ENCODE results near the gene TMEM140. TPM values are rescaled to one million over a fixed set of nuclear protein-coding genes. Genes with fewer than 3 reads are reported as not detected.
A peak's percentile ranks its signal among the peaks of the same experiment; 100 is the strongest.
"Not testable (repeated sequence)": the region's sequence is repeated elsewhere in the genome, so short reads cannot be mapped to it uniquely, and the experiment has no call there.

The TMEM140 gene
- total RNA-seq, 2 donors from 2014 or later, result 11.7 to 16.6 TPM

DNA sequence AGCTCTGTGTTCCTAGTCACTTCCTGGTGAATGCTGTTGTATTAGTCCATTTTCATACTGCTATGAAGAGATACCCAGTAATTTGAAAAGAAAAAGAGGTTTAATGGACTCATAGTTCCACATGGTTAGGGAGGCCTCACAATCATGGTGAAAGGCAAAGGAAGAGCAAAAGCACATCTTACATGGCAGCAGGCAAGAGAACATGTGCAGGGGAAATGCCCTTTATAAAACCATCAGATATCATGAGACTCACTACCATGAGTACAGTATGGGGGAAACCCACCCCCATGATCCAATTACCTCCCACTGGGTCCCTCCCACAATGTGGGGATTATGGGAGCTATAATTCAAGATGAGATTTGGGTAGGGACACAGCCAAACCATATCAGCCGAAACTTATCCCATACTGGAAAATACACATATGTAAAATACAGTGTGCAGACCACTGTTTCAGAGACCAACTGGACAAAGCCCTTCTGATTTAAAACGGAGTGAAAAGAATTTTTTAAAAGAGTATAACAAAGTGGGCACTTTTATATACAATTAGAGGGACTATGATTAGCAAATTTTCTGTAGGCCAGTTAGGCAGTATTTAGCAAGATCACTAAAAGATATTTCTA, 14.6 kb downstream of the TMEM140 start:
- peaks cover 5% of the 10 kb centered on the region for H3K9me3 Mint-ChIP-seq
- no peak for ATAC-seq (replicated peaks)
- H3K36me3 Mint-ChIP-seq (ENCODE audit: low read depth), result peaks cover 78% of the 10 kb centered on the region
- peak overlapping the region; percentile 91 for H3K27ac Mint-ChIP-seq
- no peaks in the 10 kb centered on the region for H3K27me3 Mint-ChIP-seq
- H3K4me3 Mint-ChIP-seq, result no peak overlapping the region
- peaks cover 25% of the 10 kb centered on the region for H3K4me1 Mint-ChIP-seq

DNA sequence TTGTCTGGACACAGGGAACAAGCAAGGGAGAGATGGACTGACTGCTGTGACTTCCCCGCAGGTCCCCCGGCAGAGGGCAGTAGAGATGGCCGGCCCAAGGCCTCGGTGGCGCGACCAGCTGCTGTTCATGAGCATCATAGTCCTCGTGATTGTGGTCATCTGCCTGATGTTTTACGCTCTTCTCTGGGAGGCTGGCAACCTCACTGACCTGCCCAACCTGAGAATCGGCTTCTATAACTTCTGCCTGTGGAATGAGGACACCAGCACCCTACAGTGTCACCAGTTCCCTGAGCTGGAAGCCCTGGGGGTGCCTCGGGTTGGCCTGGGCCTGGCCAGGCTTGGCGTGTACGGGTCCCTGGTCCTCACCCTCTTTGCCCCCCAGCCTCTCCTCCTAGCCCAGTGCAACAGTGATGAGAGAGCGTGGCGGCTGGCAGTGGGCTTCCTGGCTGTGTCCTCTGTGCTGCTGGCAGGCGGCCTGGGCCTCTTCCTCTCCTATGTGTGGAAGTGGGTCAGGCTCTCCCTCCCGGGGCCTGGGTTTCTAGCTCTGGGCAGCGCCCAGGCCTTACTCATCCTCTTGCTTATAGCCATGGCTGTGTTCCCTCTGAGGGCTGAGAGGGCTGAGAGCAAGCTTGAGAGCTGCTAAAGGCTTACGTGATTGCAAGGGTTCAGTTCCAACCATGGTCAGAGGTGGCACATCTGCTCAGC, 16.6 kb downstream of the TMEM140 start:
- Mint-ChIP-seq H3K27ac (peak overlapping the region; percentile 54), H3K36me3 (ENCODE audit: low read depth) (peaks cover 91% of the 10 kb centered on the region), H3K9me3 (peaks cover 5% of the 10 kb centered on the region), H3K4me3 (no peak overlapping the region), H3K4me1 (peaks cover 16% of the 10 kb centered on the region), H3K27me3 (no peaks in the 10 kb centered on the region)
- ATAC-seq (replicated peaks), result no peak

DNA sequence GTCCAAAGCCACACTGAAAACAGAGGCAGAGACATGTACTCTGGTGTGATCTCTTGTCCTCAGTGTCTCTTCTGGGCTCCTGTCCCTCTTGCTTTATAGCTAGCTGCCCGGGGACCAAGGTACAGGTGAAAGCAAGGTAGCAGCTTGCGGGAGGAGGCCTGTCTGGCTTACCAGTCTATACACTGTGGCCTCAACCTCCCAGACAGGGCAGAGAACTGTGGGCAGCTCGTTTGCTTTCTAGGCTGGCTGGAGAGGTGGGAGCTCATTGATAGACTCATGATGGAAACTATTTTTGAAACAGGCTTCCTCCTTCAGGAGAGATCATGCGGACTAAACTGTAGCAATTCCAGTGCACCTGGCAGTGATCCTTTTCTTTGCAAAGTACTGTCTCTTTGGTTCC, 18.0 kb downstream of the TMEM140 start:
- Mint-ChIP-seq H3K9me3 (no peaks in the 10 kb centered on the region), H3K27ac (peak overlapping the region; percentile 41), H3K4me1 (peaks cover 8% of the 10 kb centered on the region)

DNA sequence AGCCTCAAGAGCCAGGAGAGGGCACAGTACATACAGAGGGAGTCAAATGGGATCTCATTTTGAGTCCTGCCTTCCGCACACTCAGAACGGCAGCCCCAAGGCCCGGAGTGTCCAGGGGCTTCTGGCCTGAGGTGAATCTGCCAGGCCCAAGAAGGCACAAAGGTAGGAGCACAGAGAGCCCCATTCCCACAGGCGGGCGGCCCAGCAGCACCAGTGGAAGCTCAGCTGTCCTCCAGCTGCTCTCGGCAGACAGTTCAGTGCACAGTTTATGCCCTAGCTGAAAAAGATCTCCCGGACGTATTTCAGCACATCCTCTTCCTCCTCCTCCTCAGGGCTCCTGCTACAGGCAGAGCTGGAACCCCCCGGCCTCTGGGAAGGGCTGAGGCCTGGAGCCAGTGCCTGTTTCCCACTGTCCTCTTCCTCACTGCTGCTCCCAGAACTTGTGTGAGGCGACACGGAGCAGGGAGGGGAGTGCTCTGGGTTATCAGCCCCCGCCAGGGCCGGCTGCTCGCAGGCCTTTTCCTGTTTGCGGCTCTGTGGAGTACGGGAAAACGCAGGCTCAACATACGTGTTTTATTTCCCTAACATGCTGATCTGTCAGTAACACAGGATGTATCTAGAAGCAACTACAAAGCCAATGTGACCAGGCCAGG, 18.6 kb downstream of the TMEM140 start:
- no peaks in the 10 kb centered on the region for H3K9me3 Mint-ChIP-seq
- no peak for ATAC-seq (replicated peaks)
- no peaks in the 10 kb centered on the region for H3K27me3 Mint-ChIP-seq
- peak overlapping the region; percentile 95 for H3K4me3 Mint-ChIP-seq
- peaks cover 8% of the 10 kb centered on the region for H3K4me1 Mint-ChIP-seq
- peaks cover 78% of the 10 kb centered on the region for H3K36me3 Mint-ChIP-seq (ENCODE audit: low read depth)
- H3K27ac Mint-ChIP-seq, result peak overlapping the region; percentile 99

More for the DNA sequence above, 18.0 kb downstream of the TMEM140 start:
- Mint-ChIP-seq H3K4me3 (no peak overlapping the region), H3K36me3 (ENCODE audit: low read depth) (peaks cover 84% of the 10 kb centered on the region), H3K27me3 (no peaks in the 10 kb centered on the region)
- no peak for ATAC-seq (replicated peaks)

DNA sequence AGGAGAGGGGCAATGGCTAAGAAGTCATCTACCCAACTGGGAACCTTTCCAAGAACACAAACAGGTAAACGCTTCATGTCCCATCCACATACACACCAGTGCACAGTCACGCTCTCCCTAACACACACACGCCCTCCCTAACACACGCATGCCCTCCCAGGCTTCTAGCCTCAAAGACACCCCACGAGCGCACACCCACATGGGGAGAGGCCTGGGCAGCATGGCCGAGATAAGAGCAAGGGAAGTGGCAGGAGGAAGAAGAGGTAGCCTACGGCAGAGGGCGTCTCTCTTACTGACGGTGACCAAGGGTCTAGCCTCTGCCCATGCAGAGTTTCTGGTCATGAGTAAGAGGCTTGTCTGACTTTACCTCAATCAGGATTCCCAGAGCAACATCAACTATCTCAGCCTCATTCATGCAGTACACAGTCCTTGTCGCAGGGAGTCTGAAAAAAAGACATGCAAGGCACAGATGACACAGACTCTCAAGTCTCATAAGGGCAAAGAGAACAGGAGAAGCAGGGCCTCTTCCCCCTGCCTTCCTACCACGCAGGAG, 19.6 kb downstream of the TMEM140 start:
- H3K27ac Mint-ChIP-seq, result peak overlapping the region; percentile 99
- H3K27me3 Mint-ChIP-seq, result no peaks in the 10 kb centered on the region
- peaks cover 68% of the 10 kb centered on the region for H3K36me3 Mint-ChIP-seq (ENCODE audit: low read depth)
- no peaks in the 10 kb centered on the region for H3K9me3 Mint-ChIP-seq
- H3K4me3 Mint-ChIP-seq, result peak overlapping the region; percentile 95
- ATAC-seq (replicated peaks), result no peak
- H3K4me1 Mint-ChIP-seq, result peaks cover 8% of the 10 kb centered on the region

DNA sequence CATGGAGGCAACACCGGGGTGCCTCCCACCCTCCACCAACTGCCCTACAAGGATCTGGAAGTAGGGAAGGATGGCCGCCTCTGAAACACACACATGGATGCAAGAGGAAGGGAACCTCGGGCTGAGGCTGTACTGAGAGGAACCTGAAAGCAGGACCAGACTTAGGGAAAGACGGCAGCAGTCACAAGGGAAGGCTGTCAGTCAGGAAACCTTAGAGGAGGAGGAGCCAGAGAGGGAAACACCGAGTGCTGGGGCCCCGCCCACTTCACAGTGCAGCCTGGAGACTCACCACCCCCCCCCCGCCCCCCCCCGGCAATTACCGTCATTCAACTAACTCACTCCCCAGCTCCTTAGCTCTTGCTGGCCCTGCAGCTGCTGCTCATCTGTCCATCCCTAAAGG, 20.1 kb downstream of the TMEM140 start:
- peak overlapping the region; percentile 95 for H3K4me3 Mint-ChIP-seq

DNA sequence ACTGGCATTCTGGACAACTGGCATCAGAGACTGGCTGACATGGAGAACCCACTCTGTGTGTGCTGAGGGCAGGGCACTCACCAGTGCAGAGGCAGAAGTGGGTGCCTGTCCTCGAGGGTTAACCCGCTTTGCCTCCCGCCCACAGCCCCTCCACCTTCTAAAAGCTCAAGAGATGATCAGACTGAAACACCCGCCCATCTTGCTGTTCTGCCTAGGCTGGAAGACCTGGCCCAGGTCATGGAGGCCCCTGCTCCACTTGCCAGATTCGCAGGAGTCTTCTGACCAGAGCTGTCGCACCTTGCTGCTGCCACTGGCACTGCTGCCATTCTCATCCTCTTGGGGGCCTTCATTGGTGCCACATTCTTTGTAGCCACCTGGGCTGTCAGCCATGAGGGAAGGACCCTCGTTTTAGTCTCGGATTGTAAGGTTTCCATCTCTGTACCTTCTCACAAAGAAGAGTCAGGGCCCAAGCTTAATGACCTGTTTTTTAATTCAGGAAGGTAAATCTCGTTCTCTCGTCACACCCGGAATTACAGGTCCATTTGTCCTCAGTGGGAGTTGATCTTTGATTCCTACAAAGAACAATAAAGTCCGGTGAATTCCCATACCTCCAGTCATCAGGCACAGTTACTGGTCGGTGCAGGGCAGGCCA, 20.7 kb downstream of the TMEM140 start:
- no peak for ATAC-seq (replicated peaks)
- Mint-ChIP-seq H3K27me3 (no peaks in the 10 kb centered on the region), H3K4me3 (peak overlapping the region; percentile 95), H3K27ac (peak overlapping the region; percentile 99), H3K36me3 (ENCODE audit: low read depth) (peaks cover 62% of the 10 kb centered on the region), H3K4me1 (peaks cover 8% of the 10 kb centered on the region), H3K9me3 (no peaks in the 10 kb centered on the region)

More for the DNA sequence above, 20.1 kb downstream of the TMEM140 start:
- no peaks in the 10 kb centered on the region for H3K27me3 Mint-ChIP-seq
- H3K9me3 Mint-ChIP-seq, result no peaks in the 10 kb centered on the region
- peaks cover 8% of the 10 kb centered on the region for H3K4me1 Mint-ChIP-seq
- no peak for ATAC-seq (replicated peaks)
- H3K36me3 Mint-ChIP-seq (ENCODE audit: low read depth), result peaks cover 63% of the 10 kb centered on the region
- H3K27ac Mint-ChIP-seq, result peak overlapping the region; percentile 99

DNA sequence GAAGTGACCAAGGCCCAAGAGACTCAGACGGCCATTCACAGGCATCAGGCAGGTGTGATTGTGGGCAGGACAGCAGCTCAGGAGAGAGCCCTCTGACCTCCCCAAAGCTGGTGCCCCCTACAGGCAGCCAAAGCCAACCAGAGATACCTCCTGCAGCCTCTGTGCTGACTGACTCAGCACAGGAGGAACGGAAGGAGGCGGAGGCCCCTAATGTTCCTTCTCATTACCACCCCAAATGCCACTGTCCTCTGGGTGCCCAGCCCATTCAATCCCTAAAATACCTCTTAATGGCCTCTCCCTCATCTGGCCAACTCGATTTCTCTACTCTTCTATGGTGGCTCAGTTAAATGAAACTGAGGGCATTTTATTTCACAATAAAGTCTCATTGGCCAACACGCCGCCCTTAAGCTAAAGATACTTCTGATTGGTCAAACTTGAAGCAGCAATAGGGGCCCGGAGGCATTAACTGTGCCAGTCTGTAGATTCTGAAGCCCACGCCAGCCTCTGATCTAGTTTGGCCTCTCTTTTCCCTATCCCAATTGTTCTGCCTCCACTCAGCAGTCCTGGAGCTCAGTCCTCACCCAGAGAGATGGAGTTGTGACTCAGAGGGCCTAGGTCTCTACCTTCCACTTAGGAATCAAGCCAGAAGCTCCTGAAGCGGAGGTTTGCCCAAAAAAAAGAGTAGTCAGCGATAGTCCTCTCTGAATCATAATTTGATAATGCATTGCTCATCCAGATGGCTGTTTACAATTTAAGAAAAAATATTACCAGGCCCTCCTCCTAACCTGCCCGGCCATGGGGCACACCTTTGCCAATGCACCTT, 21.5 kb downstream of the TMEM140 start:
- H3K4me3 Mint-ChIP-seq, result peak overlapping the region; percentile 95
- peaks cover 4% of the 10 kb centered on the region for H3K4me1 Mint-ChIP-seq
- no peaks in the 10 kb centered on the region for H3K9me3 Mint-ChIP-seq
- no peaks in the 10 kb centered on the region for H3K27me3 Mint-ChIP-seq
- H3K27ac Mint-ChIP-seq, result peak overlapping the region; percentile 99
- ATAC-seq (replicated peaks), result peak; percentile 62
- peaks cover 56% of the 10 kb centered on the region for H3K36me3 Mint-ChIP-seq (ENCODE audit: low read depth)

DNA sequence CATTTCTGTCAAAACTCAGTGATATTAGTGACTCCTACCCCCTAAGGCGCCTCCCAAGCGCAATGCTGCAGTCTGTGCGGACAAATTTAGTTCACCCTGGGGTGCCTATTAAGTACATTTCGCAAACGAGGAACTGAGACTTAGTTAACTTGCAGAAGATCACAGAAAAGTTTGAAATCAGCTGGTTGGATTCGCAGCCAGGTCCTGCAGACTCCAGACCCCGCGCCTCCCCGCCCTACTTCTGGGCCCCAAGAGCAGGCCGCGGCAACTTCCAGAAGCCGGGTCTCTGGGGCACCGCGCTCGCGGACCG, 22.0 kb downstream of the TMEM140 start:
- Mint-ChIP-seq H3K9me3 (no peaks in the 10 kb centered on the region), H3K36me3 (ENCODE audit: low read depth) (peaks cover 51% of the 10 kb centered on the region), H3K27me3 (no peaks in the 10 kb centered on the region), H3K4me1 (peaks cover 4% of the 10 kb centered on the region), H3K4me3 (peak overlapping the region; percentile 95), H3K27ac (peak overlapping the region; percentile 99)
- no peak for ATAC-seq (replicated peaks)

DNA sequence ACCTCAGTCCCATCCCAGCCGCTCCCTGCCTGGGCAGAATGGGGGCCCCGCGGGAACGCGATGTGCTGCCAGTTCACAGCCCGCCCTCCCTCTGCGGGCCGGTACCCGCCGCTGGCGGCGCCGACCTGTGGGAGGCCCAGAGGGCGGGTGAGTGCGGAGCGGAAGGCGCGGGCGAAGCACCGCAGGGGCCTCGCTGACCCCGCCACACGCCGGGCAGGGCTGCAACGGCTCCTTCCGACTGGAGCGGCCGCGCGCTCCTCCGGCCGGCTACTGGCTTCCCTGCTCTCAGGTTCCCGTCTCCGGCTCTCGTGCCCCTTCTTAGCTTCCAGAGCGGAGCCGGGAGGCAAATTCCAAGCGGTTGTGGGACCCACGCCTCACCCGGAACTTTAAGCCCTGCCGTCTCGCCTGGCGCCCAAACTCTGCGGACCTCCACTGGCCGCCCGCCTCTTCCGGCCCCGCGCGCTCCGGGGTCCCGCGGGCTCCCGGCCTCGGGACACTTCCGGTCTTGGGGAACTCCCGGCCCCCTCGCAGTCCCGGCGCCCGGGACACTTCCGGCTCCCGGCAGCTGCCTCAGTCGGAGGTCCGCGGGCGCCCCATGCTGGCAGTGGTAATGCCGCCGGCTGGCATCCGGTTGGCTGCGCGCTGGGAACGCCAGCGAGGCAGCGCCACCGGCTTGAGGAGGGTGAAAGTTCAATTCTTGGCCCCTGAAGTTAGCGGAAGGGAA, 22.6 kb downstream of the TMEM140 start, which contains the start of gene CYREN:
Gene CYREN (minus strand): TSS at position 434 of the 724 bp plus-strand sequence. CDS start 1,785 bp downstream, outside the sequence.
- H3K36me3 Mint-ChIP-seq (ENCODE audit: low read depth), result peaks cover 46% of the 10 kb centered on the region
- H3K4me3 Mint-ChIP-seq, result peak within 1 kb of the TSS; percentile 95
- peak within 1 kb of the TSS; percentile 99 for H3K27ac Mint-ChIP-seq
- H3K9me3 Mint-ChIP-seq, result no peaks in the 10 kb centered on the region
- no peaks in the 10 kb centered on the region for H3K27me3 Mint-ChIP-seq
- peaks cover 4% of the 10 kb centered on the region for H3K4me1 Mint-ChIP-seq
- ATAC-seq (replicated peaks), result peak; percentile 80

DNA sequence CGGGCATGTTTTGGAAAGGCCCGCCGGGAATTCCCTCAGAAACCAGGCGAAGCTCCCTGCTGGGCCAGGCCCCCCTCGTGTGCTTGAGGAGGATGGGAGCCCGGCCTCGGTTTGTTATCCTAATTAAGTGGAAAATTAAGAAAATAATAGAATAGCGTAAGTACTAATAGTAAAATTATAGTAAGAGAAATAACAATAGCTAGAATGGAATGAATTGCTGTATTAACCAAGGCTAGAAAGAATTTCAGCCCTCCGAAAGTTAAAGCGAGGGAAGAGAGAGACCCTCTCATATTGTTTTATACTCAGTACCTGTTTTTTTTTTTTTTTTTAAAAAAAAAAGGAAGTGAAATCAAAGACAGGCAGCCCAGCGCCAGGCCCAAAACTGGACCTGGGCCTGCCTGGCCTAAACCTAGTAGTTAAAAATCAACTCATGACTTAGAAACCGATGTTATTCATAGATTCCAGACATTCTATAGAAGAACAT, 23.2 kb downstream of the TMEM140 start:
- H3K36me3 Mint-ChIP-seq (ENCODE audit: low read depth), result peaks cover 40% of the 10 kb centered on the region
- H3K4me1 Mint-ChIP-seq; ATAC-seq (replicated peaks): not testable (repeated sequence)

DNA sequence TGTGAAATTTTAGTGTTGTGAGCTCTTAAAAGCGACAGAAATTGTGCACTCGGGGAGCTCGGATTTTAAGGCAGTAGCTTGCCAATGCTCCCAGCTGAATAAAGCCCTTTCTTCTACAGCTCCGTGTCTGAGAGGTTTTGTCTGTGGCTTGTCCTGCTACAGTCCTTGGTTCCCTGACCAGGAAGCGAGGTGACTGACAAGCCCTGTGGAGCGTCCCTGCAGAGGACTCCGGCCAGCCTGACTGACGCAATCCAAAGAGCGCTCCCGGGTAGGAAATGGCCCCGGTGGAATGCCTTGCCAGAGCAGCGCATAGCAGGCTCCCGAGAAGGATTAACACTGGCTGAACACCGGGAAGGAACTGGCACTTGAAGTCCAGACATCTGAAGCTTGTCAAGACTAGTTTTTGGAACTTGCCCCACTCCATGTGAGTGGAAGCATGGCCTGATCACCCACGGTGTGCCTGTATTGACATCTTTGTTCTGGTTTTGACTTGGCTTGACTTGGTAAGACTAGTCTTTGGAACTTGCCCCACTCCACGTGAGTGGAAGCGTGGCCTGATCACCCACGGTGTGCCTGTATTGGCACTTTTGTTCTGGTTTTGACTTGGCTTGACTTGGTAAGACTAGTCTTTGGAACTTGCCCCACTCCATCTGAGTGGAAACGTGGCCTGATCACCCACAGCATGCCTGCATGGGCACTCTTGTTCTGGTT, 23.9 kb downstream of the TMEM140 start:
- not testable (repeated sequence) for H3K9me3 Mint-ChIP-seq; H3K27me3 Mint-ChIP-seq; ATAC-seq (replicated peaks); H3K4me1 Mint-ChIP-seq
- Mint-ChIP-seq H3K27ac (peak overlapping the region; percentile 97), H3K36me3 (ENCODE audit: low read depth) (peaks cover 33% of the 10 kb centered on the region), H3K4me3 (peak overlapping the region; percentile 95)

More for the DNA sequence above, 23.2 kb downstream of the TMEM140 start:
- not testable (repeated sequence) for H3K27me3 Mint-ChIP-seq, H3K9me3 Mint-ChIP-seq
- Mint-ChIP-seq H3K27ac (peak overlapping the region; percentile 97), H3K4me3 (peak overlapping the region; percentile 95)

All from activated T-helper 17 cell treated with anti-CD3 and anti-CD28 coated beads, Interleukin-2, amount 50 U/mL, for 72 hours (primary cell).